K562 (cell line): ENCODE results near the gene VWA5B1. TPM values are rescaled to one million over a fixed set of nuclear protein-coding genes. Genes with fewer than 3 reads are reported as not detected.

Source experiments
- ATAC-seq: fragments of 200-7000 bp; cut with Tn5 transposase; 3 replicates; pipeline ENCODE4 v1.9.1; 2020; ENCODE audit warnings: moderate library complexity
- BruUV-seq: library from RNA; stranded (reverse); fragments of 400-500 nt; replicated peaks from 2 replicates; lab custom pipeline; 2021; lab: Mats Ljungman, UMichigan
- CTCF ChIA-PET: fragments of 300-600 bp; formaldehyde crosslinking; extraction: SDS; loops from one replicate; lab custom pipeline; 2021; ENCODE audit warnings: low intra/inter-chr PET ratio; lab: Yijun Ruan, JAX
- POLR2A ChIA-PET: fragments of 300-600, 350-650 bp; sonication (Branson Sonifier 250); formaldehyde crosslinking; extraction: SDS; loops from one replicate; lab custom pipeline; 2021; ENCODE audit warnings: antibody characterized with exemption, inconsistent platforms; lab: Yijun Ruan, JAX
- DNase-seq, 4 experiments: peaks; one replicate each; pipeline versions ENCODE4 v3.0.0 to v3.0.0-alpha.2; 2011 to 2018; ENCODE audit warnings: low spot score in 3 of 4, mixed read lengths in 3 of 4; ENCODE audit errors: extremely low read depth in 1 of 4
- FAIRE-seq: peaks from 2 replicates; lab custom pipeline; 2011; peaks lifted over from hg19 to GRCh38; lab: Jason Lieb, UNC
- H2AFZ ChIP-seq: 2 replicates; pipeline ENCODE4 v1.6.0; 2011; ENCODE audit warnings: low read depth, low read length, control low read depth, inconsistent platforms
- H3K27ac ChIP-seq: fragments of 200-600 bp; 3 replicates; pipeline ENCODE4 v1.8.0; 2011; ENCODE audit warnings: low read depth, mild to moderate bottlenecking, control low read depth, inconsistent platforms, low read length, moderate library complexity, mixed read lengths; ENCODE audit errors: extremely low read depth
- H3K27me3 ChIP-seq, 2 experiments: fragments of 300-600 bp in 1 of 2; 2 replicates in 1 of 2; 3 replicates in 1 of 2; pipeline versions ENCODE4 v1.6.0 to v1.8.0; 2011; ENCODE audit warnings: inconsistent platforms in 2 of 2, low read length in 2 of 2, mild to moderate bottlenecking in 1 of 2, mixed read lengths in 1 of 2, moderate library complexity in 1 of 2; ENCODE audit not compliant: control insufficient read depth in 2 of 2, insufficient read depth in 2 of 2
- H3K36me3 ChIP-seq: fragments of 300-600 bp; 3 replicates; pipeline ENCODE4 v1.8.0; 2011; ENCODE audit warnings: mild to moderate bottlenecking, low read length, inconsistent platforms; ENCODE audit not compliant: control insufficient read depth, insufficient read depth
- H3K4me1 ChIP-seq, 2 experiments: fragments of 200-600 bp in 1 of 2; replicated peaks in 1 of 2; 2 replicates in 1 of 2; 3 replicates in 1 of 2; pipeline versions ENCODE4 v1.5.1 to v1.8.0; 2011; ENCODE audit warnings: inconsistent platforms in 2 of 2, low read length in 2 of 2, mild to moderate bottlenecking in 1 of 2, mixed read lengths in 1 of 2, moderate library complexity in 1 of 2; ENCODE audit not compliant: control insufficient read depth in 2 of 2, insufficient read depth in 2 of 2
- H3K4me2 ChIP-seq: 2 replicates; pipeline ENCODE4 v1.6.1; 2011; ENCODE audit warnings: low read length, control low read depth, inconsistent platforms, mixed read lengths; ENCODE audit not compliant: insufficient read depth
- H3K4me3 ChIP-seq: fragments of 200-600 bp; sonication (generic), shearing (Covaris generic); 2 replicates; pipeline ENCODE4 v1.5.1; 2016; ENCODE audit warnings: control low read depth, inconsistent platforms
- H3K79me2 ChIP-seq: fragments of 200-600 bp; 3 replicates; pipeline ENCODE4 v1.8.0; 2011; ENCODE audit warnings: low read length, inconsistent platforms; ENCODE audit not compliant: control insufficient read depth, insufficient read depth
- H3K9ac ChIP-seq, 2 experiments: 2 replicates each; pipeline versions ENCODE4 v1.6.0 to v1.6.1; 2011; ENCODE audit warnings: low read depth in 2 of 2, low read length in 2 of 2, control low read depth in 1 of 2, inconsistent platforms in 1 of 2, mild to moderate bottlenecking in 1 of 2, mixed read lengths in 1 of 2; ENCODE audit not compliant: insufficient read depth in 1 of 2
- H3K9me1 ChIP-seq: one replicate; pipeline ENCODE4 v1.6.0; 2011; ENCODE audit warnings: inconsistent platforms, mild to moderate bottlenecking, low read length, moderate library complexity; ENCODE audit not compliant: control insufficient read depth, insufficient read depth
- H3K9me3 ChIP-seq: replicated peaks from 2 replicates; pipeline ENCODE4 v1.5.1; 2011; ENCODE audit warnings: low read depth, low read length, inconsistent platforms; ENCODE audit not compliant: control insufficient read depth, insufficient read depth
- H4K20me1 ChIP-seq: replicated peaks from 2 replicates; pipeline ENCODE4 v1.6.1; 2011; ENCODE audit warnings: low read length, inconsistent platforms, mixed read lengths; ENCODE audit not compliant: control insufficient read depth, insufficient read depth
- EGR1 ChIP-seq: fragments of 450-650 bp; conservative IDR thresholded peaks from 2 replicates; pipeline ENCODE4 v1.6.1; 2017; ENCODE audit warnings: mild to moderate bottlenecking
- GABPA ChIP-seq: fragments of 200-800 bp; sonication (Bioruptor generic); conservative IDR thresholded peaks from 2 replicates; pipeline ENCODE4 v1.6.1; 2016; ENCODE audit warnings: low read depth, missing genetic modification characterization, missing compliant biosample characterization
- MXI1 ChIP-seq: IDR thresholded peaks from 2 replicates; pipeline ENCODE4 v1.6.1; 2011; ENCODE audit warnings: low read depth, mild to moderate bottlenecking, improper control_type of control experiment, low read length
- RFX1 ChIP-seq: fragments of 450-650 bp; IDR thresholded peaks from 2 replicates; pipeline ENCODE4 v1.6.1; 2016; ENCODE audit warnings: mild to moderate bottlenecking, moderate library complexity
- ZNF311 ChIP-seq: fragments of 250-450 bp; sonication (Bioruptor Pico); IDR thresholded peaks from 2 replicates; pipeline ENCODE4 v1.4.0; 2020; ENCODE audit warnings: mild to moderate bottlenecking, moderate library complexity
- WGBS: fragments of 100-300 bp; shearing (Covaris generic); methylation state at CpG from one replicate; pipeline ENCODE4 v1.1.6; 2016; ENCODE audit warnings: low coverage, mixed read lengths; ENCODE audit not compliant: insufficient coverage; ENCODE audit errors: missing lambda C conversion rate; 5-methylcytosine and 5-hydroxymethylcytosine counted together
- in situ Hi-C: fragments of 300-500 bp; cut with MboI; formaldehyde crosslinking; loops from 4 replicates; pipeline ENCODE4 v1.15.0; 2018; ENCODE audit warnings: inconsistent platforms, mixed read lengths
- intact Hi-C: fragments of 100-400 bp; cut with micrococcal nuclease; formaldehyde crosslinking; loops from 2 replicates; pipeline ENCODE4 v1.14.2; 2022
- polyA plus RNA-seq, 8 experiments: library from polyadenylated mRNA; depleted of rRNA in 4 of 8; stranded (reverse) in 5 of 8; unstranded in 3 of 8; fragments of >200 nt; fragmentation: Nextera tagmentation in 2 of 8; fragmentation: Illumina TruSeq in 1 of 8; extraction: Ambion mirVana in 2 of 8; extraction: Trizol in 1 of 8; gene quantifications; 2 replicates each; pipeline versions ENCODE4 v1.2.1 to v1.2.3, GENCODE V29; 2011 to 2014; ENCODE audit warnings: inconsistent platforms in 1 of 8, missing spikeins in 1 of 8
- total RNA-seq, 7 experiments: library from RNA; depleted of rRNA in 6 of 7; stranded (reverse); fragments of >200 nt in 6 of 7; fragmentation: Illumina TruSeq in 2 of 7; extraction: Trizol in 2 of 7; gene quantifications; 2 replicates each; pipeline versions ENCODE4 v1.2.1 to v1.2.3, GENCODE V29; 2011 to 2021; ENCODE audit warnings: low replicate concordance in 1 of 7

Gene VWA5B1
- total and polyA plus RNA-seq, 9 of the 15 experiments (the other 6 are each of a cell fraction or from before 2014, with no cell fraction given) = not detected

GRCh38 chr1:20339811-20340457, 49.3 kb downstream of the VWA5B1 start:
- intact Hi-C loops = no loop called here
- no peak overlapping the region for H3K4me2 ChIP-seq
- H4K20me1 ChIP-seq = no peaks in the 10 kb centered on the region; the same call in 1 of the 2 replicates
- no peaks in the 10 kb centered on the region for H3K9me1 ChIP-seq
- CTCF ChIA-PET = no interaction called here
- H2AFZ ChIP-seq = no peak overlapping the region
- ATAC-seq = no peak
- no peaks in the 10 kb centered on the region for H3K9me3 ChIP-seq
- H3K27me3 ChIP-seq = peaks cover 12 to 35% of the 10 kb centered on the region in 2 experiments
- peaks cover 0 to 11% of the 10 kb centered on the region in 2 experiments; a peak in 2 of 5 replicates for H3K4me1 ChIP-seq
- H3K79me2 ChIP-seq = no peaks in the 10 kb centered on the region
- no peak overlapping the region for H3K4me3 ChIP-seq
- no TSS peak for BruUV-seq
- no peak for DNase-seq
- H3K27ac ChIP-seq = no peak overlapping the region
- no peak for FAIRE-seq
- in situ Hi-C loops = no loop called here
- no peaks in the 10 kb centered on the region for H3K36me3 ChIP-seq
- TF ChIP-seq MXI1 (no peak), EGR1 (no peak), GABPA (no peak), ZNF311 (CRISPR knock-in tag) (no peak), RFX1 (peak; percentile 90)
- 6% methylated on average over 9 of the region's 9 CpGs for WGBS
- POLR2A ChIA-PET = interaction anchor here (1.0 kb wide), 2 partner anchors 9 to 24 kb away, joined by 3 to 4 read pairs; no protein-coding TSS in a partner anchor
- H3K9ac ChIP-seq = no peak overlapping the region
